ENCODE results near the gene AMFR. TPM values are rescaled to one million over a fixed set of nuclear protein-coding genes. Genes with fewer than 3 reads are reported as not detected.
A peak's percentile ranks its signal among the peaks of the same experiment; 100 is the strongest.

AMFR gene
- total and polyA plus RNA-seq, 3 donors from 2014 or later, result 258 to 337 (median 287) TPM

GRCh38 chr16:56336711-56337110 is 88.6 kb downstream of the AMFR start:
- no peak overlapping the region for H3K4me3 ChIP-seq
- H3K4me1 ChIP-seq, result no peaks in the 10 kb centered on the region
- intact Hi-C loops (cut with DNase I; ENCODE audit: low total_unique reads), result no loop called here
- 93 to 97% methylated on average over 19 to 21 of the region's 21 CpGs for WGBS, 2 donors
- no peak overlapping the region for H3K27ac ChIP-seq
- TF ChIP-seq POLR2A (IDR thresholded peaks at IDR 0.05) (no peak), CTCF (IDR thresholded peaks at IDR 0.05) (no peak)
- DNase-seq, result no peak
- no peaks in the 10 kb centered on the region for H3K9me3 ChIP-seq
- H3K27me3 ChIP-seq, result no peaks in the 10 kb centered on the region
- H3K36me3 ChIP-seq (ENCODE audit: low read depth, missing control alignments), result no peaks in the 10 kb centered on the region

- Histone ChIP-seq H3K27ac (no peak overlapping the region), H3K36me3 (ENCODE audit: low read depth, missing control alignments) (no peaks in the 10 kb centered on the region), H3K4me3 (no peak overlapping the region), H3K27me3 (no peaks in the 10 kb centered on the region), H3K4me1 (no peaks in the 10 kb centered on the region), H3K9me3 (no peaks in the 10 kb centered on the region)
- no peak for DNase-seq
- intact Hi-C loops (cut with DNase I; ENCODE audit: low total_unique reads), result no loop called here
- no peak for TF ChIP-seq CTCF (IDR thresholded peaks at IDR 0.05)
- no peak for TF ChIP-seq POLR2A (IDR thresholded peaks at IDR 0.05)
- 84 to 92% methylated on average over 4 to 8 of the region's 8 CpGs for WGBS, 2 donors
These were observed 89.2 kb downstream of the AMFR start for GRCh38 chr16:56336071-56336688.

GRCh38 chr16:56334761-56335160 is 90.6 kb downstream of the AMFR start:
- no peaks in the 10 kb centered on the region for H3K9me3 ChIP-seq
- H3K27me3 ChIP-seq, result no peaks in the 10 kb centered on the region
- H3K27ac ChIP-seq, result no peak overlapping the region
- no peaks in the 10 kb centered on the region for H3K36me3 ChIP-seq (ENCODE audit: low read depth, missing control alignments)
- H3K4me3 ChIP-seq, result no peak overlapping the region
- intact Hi-C loops (cut with DNase I; ENCODE audit: low total_unique reads), result no loop called here
- WGBS, 2 donors, result 93% methylated on average over 9 of the region's 9 CpGs; no CpG with 5 or more reads in 1 of the 2 donors
- no peak for TF ChIP-seq POLR2A (IDR thresholded peaks at IDR 0.05)
- TF ChIP-seq CTCF (IDR thresholded peaks at IDR 0.05), result no peak
- DNase-seq, result no peak
- no peaks in the 10 kb centered on the region for H3K4me1 ChIP-seq

GRCh38 chr16:56332464-56333079 is 92.8 kb downstream of the AMFR start:
- intact Hi-C loops (cut with DNase I; ENCODE audit: low total_unique reads), result no loop called here
- WGBS, 2 donors, result 51 to 70% methylated on average over 6 to 16 of the region's 16 CpGs
- TF ChIP-seq POLR2A (IDR thresholded peaks at IDR 0.05), result no peak
- TF ChIP-seq CTCF (IDR thresholded peaks at IDR 0.05), result peak in 2 of 3 experiments; percentile 21 to 39
- no peaks in the 10 kb centered on the region for H3K4me1 ChIP-seq
- no peak overlapping the region for H3K27ac ChIP-seq
- H3K36me3 ChIP-seq (ENCODE audit: low read depth, missing control alignments), result no peaks in the 10 kb centered on the region
- no peak overlapping the region for H3K4me3 ChIP-seq
- peak; percentile 90 for DNase-seq
- H3K9me3 ChIP-seq, result no peaks in the 10 kb centered on the region
- no peaks in the 10 kb centered on the region for H3K27me3 ChIP-seq

GRCh38 chr16:56331915-56332314 is 93.4 kb downstream of the AMFR start:
- 64 to 69% methylated on average over 8 of the region's 8 CpGs for WGBS, 2 donors
- no peaks in the 10 kb centered on the region for H3K27me3 ChIP-seq
- no peak overlapping the region for H3K27ac ChIP-seq
- H3K9me3 ChIP-seq, result no peaks in the 10 kb centered on the region
- no peak for DNase-seq
- intact Hi-C loops (cut with DNase I; ENCODE audit: low total_unique reads), result no loop called here
- no peak overlapping the region for H3K4me3 ChIP-seq
- TF ChIP-seq CTCF (IDR thresholded peaks at IDR 0.05) (no peak), POLR2A (IDR thresholded peaks at IDR 0.05) (no peak)
- H3K4me1 ChIP-seq, result no peaks in the 10 kb centered on the region
- H3K36me3 ChIP-seq (ENCODE audit: low read depth, missing control alignments), result no peaks in the 10 kb centered on the region

Data from testis (tissue), 3 donors.